H9 (cell line): Measurements from ENCODE around the gene UNCX. TPM values are rescaled to one million over a fixed set of nuclear protein-coding genes. Genes with fewer than 3 reads are reported as not detected.

Experiments used
- DNase-seq: peaks from one replicate; pipeline ENCODE4 v3.0.0-alpha.2; 2017
- H2AFZ ChIP-seq: one replicate; pipeline ENCODE4 v1.6.1; 2013; ENCODE audit warnings: mild to moderate bottlenecking, low read length, control low read depth, moderate library complexity
- H2AK5ac ChIP-seq: 2 replicates; pipeline ENCODE4 v1.6.1; 2013; ENCODE audit warnings: low read length, control low read depth, mixed read lengths; ENCODE audit not compliant: insufficient read length
- H2BK120ac ChIP-seq: one replicate; pipeline ENCODE4 v1.6.1; 2013; ENCODE audit warnings: low read depth, mild to moderate bottlenecking, low read length, control low read depth, inconsistent platforms; ENCODE audit not compliant: poor library complexity, severe bottlenecking
- H2BK12ac ChIP-seq: 2 replicates; pipeline ENCODE4 v1.6.1; 2013; ENCODE audit warnings: low read length, control low read depth, mixed read lengths, low read depth; ENCODE audit not compliant: insufficient read length
- H2BK15ac ChIP-seq: 2 replicates; pipeline ENCODE4 v1.6.1; 2013; ENCODE audit warnings: low read depth, low read length, control low read depth
- H2BK20ac ChIP-seq: one replicate; pipeline ENCODE4 v1.6.1; 2013; ENCODE audit warnings: low read depth, mild to moderate bottlenecking, low read length, control low read depth, inconsistent platforms; ENCODE audit not compliant: poor library complexity, severe bottlenecking
- H2BK5ac ChIP-seq: 2 replicates; pipeline ENCODE4 v1.6.1; 2013; ENCODE audit warnings: low read length, control low read depth, mixed read lengths; ENCODE audit not compliant: insufficient read length
- H3K14ac ChIP-seq: 2 replicates; pipeline ENCODE4 v1.6.1; 2013; ENCODE audit warnings: low read length, control low read depth; ENCODE audit not compliant: insufficient read depth
- H3K18ac ChIP-seq: 2 replicates; pipeline ENCODE4 v1.6.1; 2013; ENCODE audit warnings: low read depth, mild to moderate bottlenecking, mixed read lengths, low read length, control low read depth; ENCODE audit not compliant: insufficient read length
- H3K23ac ChIP-seq: 2 replicates; pipeline ENCODE4 v1.6.1; 2013; ENCODE audit warnings: low read length, control low read depth, mixed read lengths, low read depth; ENCODE audit not compliant: insufficient read length
- H3K23me2 ChIP-seq: 2 replicates; pipeline ENCODE4 v1.6.1; 2013; ENCODE audit warnings: low read depth, mild to moderate bottlenecking, mixed read lengths, low read length, control low read depth; ENCODE audit not compliant: insufficient read length, poor library complexity, severe bottlenecking
- H3K27ac ChIP-seq: 2 replicates; pipeline ENCODE4 v1.5.1; 2013; ENCODE audit warnings: low read length, control low read depth, mixed read lengths, low read depth; ENCODE audit not compliant: insufficient read length
- H3K27me3 ChIP-seq: 2 replicates; pipeline ENCODE4 v1.6.1; 2013; ENCODE audit warnings: low read length, control low read depth, inconsistent platforms; ENCODE audit not compliant: insufficient read depth
- H3K4ac ChIP-seq: 2 replicates; pipeline ENCODE4 v1.6.1; 2013; ENCODE audit warnings: low read depth, mild to moderate bottlenecking, control low read depth, inconsistent platforms, low read length, moderate library complexity
- H3K4me1 ChIP-seq: 2 replicates; pipeline ENCODE4 v1.6.1; 2013; ENCODE audit warnings: low read length, control low read depth, inconsistent platforms; ENCODE audit not compliant: insufficient read depth
- H3K4me2 ChIP-seq: 2 replicates; pipeline ENCODE4 v1.6.1; 2013; ENCODE audit warnings: low read length, control low read depth, mixed read lengths; ENCODE audit not compliant: insufficient read length, insufficient read depth
- H3K56ac ChIP-seq: 2 replicates; pipeline ENCODE4 v1.6.1; 2013; ENCODE audit warnings: low read depth, mild to moderate bottlenecking, mixed read lengths, low read length, control low read depth; ENCODE audit not compliant: insufficient read length
- H3K79me1 ChIP-seq: 2 replicates; pipeline ENCODE4 v1.6.1; 2013; ENCODE audit warnings: low read depth, mild to moderate bottlenecking, moderate library complexity, low read length, control low read depth, inconsistent platforms; ENCODE audit not compliant: insufficient read depth, poor library complexity, severe bottlenecking
- H3K79me2 ChIP-seq: 2 replicates; pipeline ENCODE4 v1.6.1; 2013; ENCODE audit warnings: low read length, control low read depth, inconsistent platforms; ENCODE audit not compliant: insufficient read depth
- H3K9ac ChIP-seq: 2 replicates; pipeline ENCODE4 v1.6.1; 2013; ENCODE audit warnings: low read length, control low read depth, mixed read lengths; ENCODE audit not compliant: insufficient read length; ENCODE audit errors: extremely low read depth
- H3K9me3 ChIP-seq: one replicate; pipeline ENCODE4 v1.6.1; 2013; ENCODE audit warnings: low read depth, low read length, inconsistent platforms; ENCODE audit not compliant: control insufficient read depth
- H3T11ph ChIP-seq: one replicate; pipeline ENCODE4 v1.6.1; 2013; ENCODE audit warnings: mild to moderate bottlenecking, low read length, control low read depth, inconsistent platforms
- H4K20me1 ChIP-seq: one replicate; pipeline ENCODE4 v1.6.1; 2013; ENCODE audit not compliant: control insufficient read depth, insufficient read length, insufficient read depth
- H4K5ac ChIP-seq: 2 replicates; pipeline ENCODE4 v1.6.1; 2013; ENCODE audit warnings: low read depth, mild to moderate bottlenecking, mixed read lengths, low read length, control low read depth; ENCODE audit not compliant: insufficient read length
- H4K8ac ChIP-seq: replicated peaks from 2 replicates; pipeline ENCODE4 v1.6.1; 2013; ENCODE audit warnings: low read length, control low read depth, mixed read lengths, low read depth; ENCODE audit not compliant: insufficient read length
- H4K91ac ChIP-seq: 2 replicates; pipeline ENCODE4 v1.6.1; 2013; ENCODE audit warnings: low read depth, mild to moderate bottlenecking, moderate library complexity, mixed read lengths, low read length, control low read depth; ENCODE audit not compliant: insufficient read length
- H3K27ac Mint-ChIP-seq, 3 experiments: 2 replicates in 2 of 3; 3 replicates in 1 of 3; pipeline ENCODE4 v1.8.0; 2020 to 2021; ENCODE audit warnings: mixed read lengths in 3 of 3, mild to moderate bottlenecking in 1 of 3, moderate library complexity in 1 of 3
- H3K27me3 Mint-ChIP-seq: 2 replicates; pipeline ENCODE4 v1.8.0; 2021; ENCODE audit warnings: low read depth, mild to moderate bottlenecking, moderate library complexity, mixed read lengths
- H3K36me3 Mint-ChIP-seq, 3 experiments: 2 replicates in 2 of 3; 3 replicates in 1 of 3; pipeline ENCODE4 v1.8.0; 2020 to 2021; ENCODE audit warnings: low read depth in 3 of 3, mixed read lengths in 3 of 3; ENCODE audit not compliant: insufficient read depth in 1 of 3
- H3K4me1 Mint-ChIP-seq, 2 experiments: 2 replicates each; pipeline ENCODE4 v1.8.0; 2020; ENCODE audit warnings: mixed read lengths in 2 of 2
- H3K4me3 Mint-ChIP-seq, 2 experiments: 2 replicates in 1 of 2; 3 replicates in 1 of 2; pipeline ENCODE4 v1.8.0; 2020 to 2021; ENCODE audit warnings: mild to moderate bottlenecking in 2 of 2, mixed read lengths in 2 of 2, moderate library complexity in 1 of 2
- H3K9me3 Mint-ChIP-seq, 2 experiments: 2 replicates in 1 of 2; 3 replicates in 1 of 2; pipeline ENCODE4 v1.8.0; 2020; ENCODE audit warnings: mild to moderate bottlenecking in 2 of 2, mixed read lengths in 2 of 2, moderate library complexity in 1 of 2
- WGBS: extraction: QIAGEN DNeasy Blood & Tissue Kit; methylation state at CpG from one replicate; pipeline ENCODE4 v1.1.7; 2013; ENCODE audit warnings: missing lambda C conversion rate, low lambda C conversion rate, mixed read lengths; ENCODE audit not compliant: insufficient read length; ENCODE audit errors: extremely low coverage; 5-methylcytosine and 5-hydroxymethylcytosine counted together
- total RNA-seq: library from RNA; stranded (reverse); gene quantifications from 2 replicates; pipeline ENCODE4 v1.2.1, GENCODE V29; 2021
- TF ChIP-seq, protein P1 (sequence below): fragments of 200-600 bp; sonication (generic); conservative IDR thresholded peaks from 3 replicates; pipeline ENCODE4 v1.8.0; 2021; ENCODE audit warnings: antibody characterized with exemption, mild to moderate bottlenecking

The UNCX gene
- total RNA-seq, 1 experiment from 2014 or later = not detected

DNA sequence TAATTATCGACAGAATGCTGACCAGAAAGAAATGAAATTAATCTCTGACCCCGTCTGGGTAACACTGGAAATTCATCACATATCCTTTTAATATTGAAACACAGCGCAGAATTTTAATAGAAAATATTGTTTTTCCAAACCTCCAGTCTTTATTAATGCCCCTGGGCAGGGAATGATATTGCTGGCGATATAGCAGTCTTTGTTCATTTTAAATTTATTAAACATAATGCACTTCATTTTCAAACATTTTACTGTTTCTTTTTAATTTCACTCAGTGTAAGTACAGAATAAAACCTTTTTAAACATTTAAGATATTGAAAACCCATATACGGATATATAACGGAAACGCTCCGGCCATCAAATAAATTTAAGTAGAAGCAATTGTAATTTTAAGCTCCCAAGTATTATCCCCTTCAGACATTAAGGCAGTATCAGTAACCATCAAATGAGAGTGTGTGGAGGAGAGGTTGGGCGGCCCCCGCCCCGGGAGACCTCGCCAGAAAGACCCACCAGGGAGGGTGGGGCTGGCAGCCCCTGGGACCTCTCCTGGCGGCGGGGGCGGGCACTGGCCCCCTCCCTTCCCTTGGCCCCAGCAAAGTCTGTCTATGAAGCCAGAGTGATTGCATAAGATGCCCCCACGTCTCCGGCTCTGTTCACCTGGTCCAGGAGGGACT is 10.8 kb downstream of the UNCX start:
- H3K4me3 Mint-ChIP-seq = peak overlapping the region in 1 of 2 experiments; percentile 48; a peak in 2 of 5 replicates

More for the DNA sequence above, 10.8 kb downstream of the UNCX start:
- no CpG with 5 or more reads among the region's 17 CpGs for WGBS
- no peak overlapping the region for H3K9ac ChIP-seq
- DNase-seq = no peak
- H4K5ac ChIP-seq = no peak overlapping the region
- no peak overlapping the region for H3K14ac ChIP-seq
- no peak overlapping the region for H3K56ac ChIP-seq
- H2BK15ac ChIP-seq = no peak overlapping the region
- H2BK12ac ChIP-seq = no peak overlapping the region
- TF ChIP-seq, protein P1, sequence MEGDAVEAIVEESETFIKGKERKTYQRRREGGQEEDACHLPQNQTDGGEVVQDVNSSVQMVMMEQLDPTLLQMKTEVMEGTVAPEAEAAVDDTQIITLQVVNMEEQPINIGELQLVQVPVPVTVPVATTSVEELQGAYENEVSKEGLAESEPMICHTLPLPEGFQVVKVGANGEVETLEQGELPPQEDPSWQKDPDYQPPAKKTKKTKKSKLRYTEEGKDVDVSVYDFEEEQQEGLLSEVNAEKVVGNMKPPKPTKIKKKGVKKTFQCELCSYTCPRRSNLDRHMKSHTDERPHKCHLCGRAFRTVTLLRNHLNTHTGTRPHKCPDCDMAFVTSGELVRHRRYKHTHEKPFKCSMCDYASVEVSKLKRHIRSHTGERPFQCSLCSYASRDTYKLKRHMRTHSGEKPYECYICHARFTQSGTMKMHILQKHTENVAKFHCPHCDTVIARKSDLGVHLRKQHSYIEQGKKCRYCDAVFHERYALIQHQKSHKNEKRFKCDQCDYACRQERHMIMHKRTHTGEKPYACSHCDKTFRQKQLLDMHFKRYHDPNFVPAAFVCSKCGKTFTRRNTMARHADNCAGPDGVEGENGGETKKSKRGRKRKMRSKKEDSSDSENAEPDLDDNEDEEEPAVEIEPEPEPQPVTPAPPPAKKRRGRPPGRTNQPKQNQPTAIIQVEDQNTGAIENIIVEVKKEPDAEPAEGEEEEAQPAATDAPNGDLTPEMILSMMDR = no peak
- peaks cover 92% of the 10 kb centered on the region for H3K27me3 ChIP-seq
- H3K4ac ChIP-seq = no peak overlapping the region
- H3K9me3 Mint-ChIP-seq = peaks cover 0 to 2% of the 10 kb centered on the region in 2 experiments; a peak in 2 of 5 replicates
- peaks cover 0 to 1% (median 0%) of the 10 kb centered on the region in 3 experiments; a peak in 1 of 7 replicates for H3K36me3 Mint-ChIP-seq
- H3K4me1 Mint-ChIP-seq = peaks cover 9 to 41% of the 10 kb centered on the region in 2 experiments
- no peak overlapping the region for H2BK20ac ChIP-seq
- no peak overlapping the region for H4K8ac ChIP-seq
- H2BK120ac ChIP-seq = no peak overlapping the region
- H3K27ac Mint-ChIP-seq = no peak overlapping the region
- no peak overlapping the region for H2AK5ac ChIP-seq
- H2BK5ac ChIP-seq = no peak overlapping the region
- H3K79me1 ChIP-seq = no peaks in the 10 kb centered on the region
- no peak overlapping the region for H3T11ph ChIP-seq
- H2AFZ ChIP-seq = no peak overlapping the region
- H3K79me2 ChIP-seq = no peaks in the 10 kb centered on the region
- peaks cover 93% of the 10 kb centered on the region for H3K27me3 Mint-ChIP-seq
- H3K9me3 ChIP-seq = no peaks in the 10 kb centered on the region
- H4K91ac ChIP-seq = no peak overlapping the region
- H3K4me2 ChIP-seq = no peak overlapping the region
- no peaks in the 10 kb centered on the region; the same call in 1 of the 2 replicates for H3K4me1 ChIP-seq
- H3K23me2 ChIP-seq = no peaks in the 10 kb centered on the region
- no peak overlapping the region for H3K23ac ChIP-seq
- no peak overlapping the region for H3K27ac ChIP-seq
- H4K20me1 ChIP-seq = no peaks in the 10 kb centered on the region
- H3K18ac ChIP-seq = no peak overlapping the region
